Measurements from ENCODE around the gene TTLL4. TPM values are rescaled to one million over a fixed set of nuclear protein-coding genes. Genes with fewer than 3 reads are reported as not detected.
A peak's percentile ranks its signal among the peaks of the same experiment; 100 is the strongest.

Gene TTLL4
- total RNA-seq, 1 donor from 2014 or later, result 5.5 TPM

DNA sequence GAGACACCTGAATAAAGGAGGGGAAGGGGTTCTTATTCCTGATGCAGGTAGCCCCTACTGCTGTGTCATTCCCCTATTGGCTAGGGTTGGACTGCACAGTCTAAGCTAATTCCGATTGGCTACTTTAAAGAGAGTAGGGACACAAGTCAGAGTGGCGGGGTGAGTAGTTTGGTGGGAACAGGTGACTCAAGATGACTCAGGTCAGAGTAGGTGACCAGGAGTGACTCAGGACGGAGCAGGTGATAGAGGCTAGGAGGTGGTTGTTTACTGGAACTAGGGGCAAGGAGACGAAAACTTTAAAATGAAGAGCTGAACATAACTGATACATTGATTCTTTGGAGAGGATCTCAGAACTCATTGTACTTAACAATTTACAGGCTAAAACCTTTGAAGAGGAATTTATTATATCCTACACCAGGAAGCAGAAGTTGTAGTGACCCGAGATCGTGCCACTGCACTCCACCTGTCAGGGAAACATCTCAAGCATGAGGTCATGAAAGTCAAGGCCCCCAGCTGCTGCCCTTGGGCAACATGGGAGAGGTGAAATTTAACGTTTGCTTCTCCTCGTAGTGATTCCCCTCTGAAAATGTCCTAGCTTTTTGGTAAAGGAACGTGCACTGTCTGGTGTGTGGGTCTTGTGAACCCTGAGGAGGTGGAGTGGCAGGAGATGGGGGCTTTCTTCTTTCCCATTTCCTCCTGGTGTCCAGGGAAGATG lies 66.8 kb downstream of the TTLL4 start:
- no peak overlapping the region for H3K4me3 ChIP-seq (ENCODE audit: low read depth, low read length)
- TF ChIP-seq, protein P1, sequence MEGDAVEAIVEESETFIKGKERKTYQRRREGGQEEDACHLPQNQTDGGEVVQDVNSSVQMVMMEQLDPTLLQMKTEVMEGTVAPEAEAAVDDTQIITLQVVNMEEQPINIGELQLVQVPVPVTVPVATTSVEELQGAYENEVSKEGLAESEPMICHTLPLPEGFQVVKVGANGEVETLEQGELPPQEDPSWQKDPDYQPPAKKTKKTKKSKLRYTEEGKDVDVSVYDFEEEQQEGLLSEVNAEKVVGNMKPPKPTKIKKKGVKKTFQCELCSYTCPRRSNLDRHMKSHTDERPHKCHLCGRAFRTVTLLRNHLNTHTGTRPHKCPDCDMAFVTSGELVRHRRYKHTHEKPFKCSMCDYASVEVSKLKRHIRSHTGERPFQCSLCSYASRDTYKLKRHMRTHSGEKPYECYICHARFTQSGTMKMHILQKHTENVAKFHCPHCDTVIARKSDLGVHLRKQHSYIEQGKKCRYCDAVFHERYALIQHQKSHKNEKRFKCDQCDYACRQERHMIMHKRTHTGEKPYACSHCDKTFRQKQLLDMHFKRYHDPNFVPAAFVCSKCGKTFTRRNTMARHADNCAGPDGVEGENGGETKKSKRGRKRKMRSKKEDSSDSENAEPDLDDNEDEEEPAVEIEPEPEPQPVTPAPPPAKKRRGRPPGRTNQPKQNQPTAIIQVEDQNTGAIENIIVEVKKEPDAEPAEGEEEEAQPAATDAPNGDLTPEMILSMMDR (IDR thresholded peaks at IDR 0.05; ENCODE audit: insufficient read depth, low read length, severe bottlenecking), result no peak
- FAIRE-seq, result no peak
- DNase-seq (ENCODE audit: low read depth), result peak; percentile 17
- no peaks in the 10 kb centered on the region for H3K27me3 ChIP-seq (ENCODE audit: control insufficient read depth, insufficient read depth, low read length)
- H3K36me3 ChIP-seq (ENCODE audit: control insufficient read depth, insufficient read depth, low read length), result no peaks in the 10 kb centered on the region

DNA sequence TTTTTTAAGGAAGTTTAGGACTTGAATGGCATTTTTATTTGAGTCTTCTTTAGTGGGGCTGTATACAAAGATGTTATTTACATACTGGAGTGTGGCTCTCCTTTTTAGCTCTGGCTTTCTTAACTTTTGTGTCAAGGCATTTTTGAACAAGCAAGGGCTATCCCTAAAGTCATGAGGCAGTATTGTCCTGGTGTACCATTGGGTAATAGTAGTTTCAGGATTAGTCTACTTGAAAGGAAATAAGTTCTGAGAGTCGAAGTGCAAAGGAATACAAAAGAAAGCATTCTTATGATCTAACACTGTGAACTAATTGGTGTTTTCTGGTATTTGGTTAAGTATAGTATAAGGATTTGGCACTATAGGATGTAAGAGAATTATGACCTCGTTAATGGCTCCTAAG lies 69.4 kb downstream of the TTLL4 start:
- Histone ChIP-seq H3K4me3 (ENCODE audit: low read depth, low read length) (no peak overlapping the region), H3K27me3 (ENCODE audit: control insufficient read depth, insufficient read depth, low read length) (no peaks in the 10 kb centered on the region), H3K36me3 (ENCODE audit: control insufficient read depth, insufficient read depth, low read length) (no peaks in the 10 kb centered on the region)
- DNase-seq (ENCODE audit: low read depth), result no peak
- TF ChIP-seq, protein P1 (IDR thresholded peaks at IDR 0.05; ENCODE audit: insufficient read depth, low read length, severe bottlenecking), result no peak
- FAIRE-seq, result no peak

DNA sequence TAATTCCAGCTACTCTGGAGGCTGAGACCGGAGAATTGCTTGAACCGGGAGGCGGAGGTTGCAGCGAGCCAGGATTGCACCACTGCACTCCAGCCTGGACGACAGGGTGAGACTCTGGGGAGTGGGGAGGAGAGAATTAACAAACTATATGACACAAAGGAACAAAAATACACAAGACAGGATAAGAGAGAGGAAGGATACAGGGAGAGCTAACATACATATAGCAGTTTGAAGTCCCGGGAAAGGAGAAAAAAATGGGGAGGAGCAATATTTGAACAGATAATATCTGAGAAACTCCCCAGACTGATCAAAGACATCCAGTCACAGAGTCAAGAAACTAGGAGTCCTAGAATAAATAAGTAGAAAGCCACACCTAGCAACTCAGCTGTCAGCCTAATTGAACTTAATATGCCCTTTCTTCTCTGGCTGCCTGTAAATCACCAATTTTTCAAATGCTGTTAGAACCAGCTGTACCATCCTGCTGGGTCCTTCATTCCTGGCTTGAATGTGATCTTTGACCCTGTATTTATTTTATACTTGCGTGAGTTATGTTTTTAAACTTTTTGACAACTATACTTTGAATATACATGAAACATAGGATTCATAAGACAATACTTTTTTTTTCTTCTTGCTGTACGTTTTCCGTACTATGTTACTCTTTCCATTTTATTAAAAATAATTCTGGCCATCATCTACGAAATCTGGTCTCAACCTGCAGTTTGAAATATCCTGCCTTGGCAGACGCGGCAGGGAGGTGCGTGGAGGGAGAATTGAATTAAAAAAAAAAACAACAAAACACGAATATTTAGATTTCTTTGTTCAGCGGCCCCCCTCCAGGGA lies 70.4 kb downstream of the TTLL4 start:
- FAIRE-seq (no peak), DNase-seq (ENCODE audit: low read depth) (no peak)
- H3K36me3 ChIP-seq (ENCODE audit: control insufficient read depth, insufficient read depth, low read length), result no peaks in the 10 kb centered on the region
- H3K27me3 ChIP-seq (ENCODE audit: control insufficient read depth, insufficient read depth, low read length), result no peaks in the 10 kb centered on the region
- H3K4me3 ChIP-seq (ENCODE audit: low read depth, low read length), result peak overlapping the region; percentile 39
- TF ChIP-seq, protein P1 (IDR thresholded peaks at IDR 0.05; ENCODE audit: insufficient read depth, low read length, severe bottlenecking), result no peak

DNA sequence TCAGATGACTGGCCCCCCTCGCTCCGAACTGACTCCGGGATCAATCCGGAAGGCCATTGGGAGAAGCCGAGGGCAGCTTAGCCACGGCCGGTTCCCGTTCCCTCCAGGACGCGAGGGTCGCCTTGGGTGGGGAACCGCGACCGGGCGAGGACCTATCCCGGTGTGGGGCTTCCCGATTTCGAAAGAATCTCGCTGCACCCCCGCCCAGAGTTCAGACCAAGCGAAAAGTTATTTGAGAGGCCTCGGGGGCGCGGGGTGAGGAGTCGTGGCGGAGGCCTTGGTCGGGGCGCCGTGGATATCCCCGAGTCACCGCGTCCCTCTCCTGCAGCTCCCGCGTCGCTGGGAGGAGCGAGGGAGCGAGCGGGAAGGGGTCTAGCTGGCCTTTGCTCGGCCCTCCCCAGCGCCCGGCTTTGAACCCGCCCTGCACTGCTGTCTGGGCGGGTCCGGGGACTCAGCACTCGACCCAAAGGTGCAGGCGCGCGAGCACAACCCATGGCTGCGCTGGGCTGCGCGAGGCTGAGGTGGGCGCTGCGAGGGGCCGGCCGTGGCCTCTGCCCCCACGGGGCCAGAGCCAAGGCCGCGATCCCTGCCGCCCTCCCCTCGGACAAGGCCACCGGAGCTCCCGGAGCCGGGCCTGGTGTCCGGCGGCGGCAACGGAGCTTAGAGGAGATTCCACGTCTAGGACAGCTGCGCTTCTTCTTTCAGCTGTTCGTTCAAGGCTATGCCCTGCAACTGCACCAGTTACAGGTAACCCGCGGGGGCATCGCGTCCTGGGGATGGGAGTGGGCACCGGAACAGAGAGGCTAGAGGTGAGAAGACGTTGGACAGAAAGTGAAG lies 71.3 kb downstream of the TTLL4 start, which contains the start of gene CYP27A1:
Gene CYP27A1, plus strand, starts transcription at position 457 of the 837 bp plus-strand sequence. Its CDS starts 36 bp downstream, at position 493.
- DNase-seq (ENCODE audit: low read depth), result no peak
- Histone ChIP-seq H3K4me3 (ENCODE audit: low read depth, low read length) (peak within 1 kb of the TSS; percentile 39), H3K36me3 (ENCODE audit: control insufficient read depth, insufficient read depth, low read length) (no peaks in the 10 kb centered on the region), H3K27me3 (ENCODE audit: control insufficient read depth, insufficient read depth, low read length) (no peaks in the 10 kb centered on the region)
- no peak for FAIRE-seq
- TF ChIP-seq, protein P1 (IDR thresholded peaks at IDR 0.05; ENCODE audit: insufficient read depth, low read length, severe bottlenecking), result no peak

DNA sequence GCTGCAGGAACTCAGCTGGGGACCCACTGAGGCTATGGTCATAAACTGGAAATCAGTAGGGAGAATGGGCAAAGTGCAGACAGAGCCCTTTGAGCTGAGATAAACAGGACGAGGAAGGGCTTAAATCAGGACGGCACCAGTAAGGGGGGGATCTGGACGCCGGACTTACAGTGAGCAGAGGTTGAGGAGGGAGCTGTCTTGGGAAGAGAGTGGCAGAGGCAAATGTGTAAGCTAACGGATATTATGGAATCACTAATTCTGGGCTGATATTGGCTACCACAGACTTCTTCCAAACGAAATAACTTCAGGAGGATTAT lies 71.9 kb downstream of the TTLL4 start:
- Histone ChIP-seq H3K4me3 (ENCODE audit: low read depth, low read length) (no peak overlapping the region), H3K36me3 (ENCODE audit: control insufficient read depth, insufficient read depth, low read length) (no peaks in the 10 kb centered on the region), H3K27me3 (ENCODE audit: control insufficient read depth, insufficient read depth, low read length) (no peaks in the 10 kb centered on the region)
- FAIRE-seq (no peak), DNase-seq (ENCODE audit: low read depth) (no peak)
- TF ChIP-seq, protein P1 (IDR thresholded peaks at IDR 0.05; ENCODE audit: insufficient read depth, low read length, severe bottlenecking), result no peak

Data from bronchial epithelial cell (primary cell).